SU-DHL-6 (cell line): ENCODE measurements around the gene GIGYF2.

ENCODE experiments used
- H2AFZ ChIP-seq: fragments of 200-600 bp; sonication (generic); 2 replicates; pipeline ENCODE4 v1.6.1; 2014; ENCODE audit warnings: low read depth, mild to moderate bottlenecking, moderate library complexity, mixed read lengths, antibody characterized with exemption, low read length; ENCODE audit not compliant: severe bottlenecking
- H3F3A ChIP-seq: fragments of 200-600 bp; shearing (Covaris generic); 2 replicates; pipeline ENCODE4 v1.6.0; 2016; ENCODE audit warnings: antibody characterized with exemption, mild to moderate bottlenecking; ENCODE audit not compliant: insufficient read depth
- H3K27ac ChIP-seq: fragments of 200-600 bp; sonication (generic); 2 replicates; pipeline ENCODE4 v1.5.1; 2016; ENCODE audit warnings: low read depth, mild to moderate bottlenecking, low read length, moderate library complexity, mixed read lengths
- H3K27me3 ChIP-seq: fragments of 200-600 bp; sonication (generic), shearing (Covaris generic); 2 replicates; pipeline ENCODE4 v1.6.0; 2014; ENCODE audit warnings: mild to moderate bottlenecking, low read length
- H3K36me3 ChIP-seq: fragments of 200-600 bp; sonication (generic); 2 replicates; pipeline ENCODE4 v1.6.1; 2014; ENCODE audit warnings: mild to moderate bottlenecking, low read length, mixed read lengths
- H3K4me2 ChIP-seq: fragments of 300-600, 200-600 bp; shearing (Covaris generic), sonication (generic); 2 replicates; pipeline ENCODE4 v1.6.0; 2014; ENCODE audit warnings: low read length, low read depth, mild to moderate bottlenecking; ENCODE audit not compliant: poor library complexity, severe bottlenecking
- H3K4me3 ChIP-seq: fragments of 200-600 bp; sonication (generic); 2 replicates; pipeline ENCODE4 v1.5.1; 2014; ENCODE audit warnings: antibody characterized with exemption, low read length, mild to moderate bottlenecking, mixed read lengths; ENCODE audit not compliant: insufficient read depth, poor library complexity, severe bottlenecking
- H3K79me2 ChIP-seq: fragments of 200-600 bp; sonication (generic); 2 replicates; pipeline ENCODE4 v1.6.1; 2014; ENCODE audit warnings: mild to moderate bottlenecking, low read length, moderate library complexity; ENCODE audit not compliant: insufficient read depth
- H3K9ac ChIP-seq: fragments of 200-600 bp; sonication (generic); 2 replicates; pipeline ENCODE4 v1.7.0; 2014; ENCODE audit warnings: mild to moderate bottlenecking, low read length
- H3K9me2 ChIP-seq: fragments of 200-600 bp; sonication (generic); replicated peaks from 2 replicates; pipeline ENCODE4 v1.6.1; 2014; ENCODE audit warnings: low read length; ENCODE audit not compliant: insufficient read depth
- H3K9me3 ChIP-seq: fragments of 200-600 bp; sonication (generic); 2 replicates; pipeline ENCODE4 v1.6.1; 2014; ENCODE audit warnings: low read length, mixed read lengths; ENCODE audit not compliant: insufficient read depth
- H4K20me1 ChIP-seq: fragments of 200-600 bp; sonication (generic); 2 replicates; pipeline ENCODE4 v1.6.1; 2014; ENCODE audit warnings: low read depth, mild to moderate bottlenecking, antibody characterized with exemption, low read length, moderate library complexity, mixed read lengths
- CTCF ChIP-seq: fragments of 200-600 bp; sonication (generic); IDR thresholded peaks from one replicate; pipeline ENCODE4 v1.5.1; 2017; ENCODE audit warnings: antibody characterized with exemption, mild to moderate bottlenecking, low read length, moderate library complexity; ENCODE audit not compliant: insufficient read depth, poor library complexity, severe bottlenecking
- EZH2phosphoT487 ChIP-seq: fragments of 200-600 bp; sonication (generic), shearing (Covaris generic); conservative IDR thresholded peaks from 2 replicates; pipeline ENCODE4 v1.6.1; 2018; ENCODE audit warnings: mild to moderate bottlenecking, antibody characterized with exemption, low read length, moderate library complexity, mixed read lengths

GIGYF2 gene

DNA sequence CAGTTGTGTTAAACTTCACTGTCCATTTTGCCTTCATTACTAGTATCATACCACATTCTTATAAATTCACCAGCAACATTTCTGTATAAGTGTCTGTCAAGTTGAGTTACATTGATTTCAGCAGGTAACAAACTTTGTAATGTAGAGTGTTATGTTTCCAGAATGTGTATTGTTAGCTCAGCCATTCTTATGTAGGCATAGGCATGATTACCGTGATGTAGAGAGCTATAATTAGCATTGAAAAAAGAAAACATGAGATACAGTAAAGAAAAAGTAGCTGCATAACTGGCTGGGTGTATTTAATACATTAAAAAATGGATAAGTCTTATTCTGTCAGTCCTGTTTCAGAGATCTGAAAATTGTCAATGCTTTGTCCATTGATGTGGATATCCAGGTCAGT, 70.7 kb downstream of the GIGYF2 start:
- Histone ChIP-seq H3K36me3 (0 out of 2 replicates have a peak, but pooled peaks cover 5% of the 10 kb centered on the region), H3K79me2 (no peaks in the 10 kb centered on the region), H3K9me3 (no peaks in the 10 kb centered on the region), H2AFZ (no peak overlapping the region), H3K4me3 (no peak overlapping the region), H3K27ac (no peak overlapping the region), H3K9ac (no peak overlapping the region), H3K27me3 (no peaks in the 10 kb centered on the region), H3K4me2 (no peak overlapping the region), H4K20me1 (no peaks in the 10 kb centered on the region), H3K9me2 (no peaks in the 10 kb centered on the region), H3F3A (no peaks in the 10 kb centered on the region)
- TF ChIP-seq EZH2phosphoT487 (no peak), CTCF (no peak)

DNA sequence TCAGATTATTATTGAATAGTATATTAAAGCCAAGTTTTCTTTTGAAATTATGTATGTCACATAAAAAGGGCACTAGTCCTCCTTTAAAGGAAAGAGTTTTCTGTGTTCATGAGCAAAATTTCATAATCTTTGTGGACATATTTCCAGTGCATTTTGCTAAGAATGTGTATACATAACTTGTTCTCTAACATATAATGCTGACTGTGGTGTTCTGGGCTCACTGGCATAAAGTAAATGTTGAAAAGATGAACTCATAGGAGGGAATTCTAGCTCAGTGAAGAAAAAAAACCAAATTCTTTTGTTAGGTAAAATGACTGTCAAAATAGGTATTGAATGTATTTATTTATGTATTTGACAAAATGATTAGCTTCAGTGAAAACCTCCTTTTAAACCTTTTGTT, 73.1 kb downstream of the GIGYF2 start:
- H3K36me3 ChIP-seq, result peaks cover 6% of the 10 kb centered on the region; the same call in 1 of the 2 replicates
- no peaks in the 10 kb centered on the region for H3K79me2 ChIP-seq
- H3F3A ChIP-seq, result no peaks in the 10 kb centered on the region
- no peak overlapping the region for H3K4me3 ChIP-seq
- no peak for TF ChIP-seq CTCF
- no peak for TF ChIP-seq EZH2phosphoT487
- no peaks in the 10 kb centered on the region for H3K9me2 ChIP-seq
- H3K27ac ChIP-seq, result no peak overlapping the region
- H3K9me3 ChIP-seq, result no peaks in the 10 kb centered on the region
- no peak overlapping the region for H2AFZ ChIP-seq
- no peak overlapping the region for H3K9ac ChIP-seq
- H3K27me3 ChIP-seq, result no peaks in the 10 kb centered on the region
- H3K4me2 ChIP-seq, result no peak overlapping the region
- no peaks in the 10 kb centered on the region for H4K20me1 ChIP-seq

DNA sequence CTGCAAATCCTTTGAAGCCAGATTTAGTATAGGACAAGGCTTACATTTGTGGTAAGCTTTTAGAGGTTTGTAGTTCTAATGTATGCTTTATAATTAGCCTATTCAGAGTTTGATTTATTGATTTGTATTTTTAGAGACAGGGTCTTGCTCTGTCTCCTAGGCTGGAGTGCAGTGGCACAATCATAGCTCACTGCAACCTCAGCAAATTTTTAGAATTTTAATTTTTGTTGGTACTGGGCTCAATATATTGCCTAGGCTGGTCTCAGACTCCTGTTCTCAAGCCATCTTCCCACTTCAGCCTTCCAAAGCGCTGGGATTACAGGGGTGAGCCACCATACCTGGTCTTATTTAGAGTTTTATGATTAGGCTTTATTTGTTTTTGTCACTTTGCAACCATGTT, 74.7 kb downstream of the GIGYF2 start:
- H3K27me3 ChIP-seq, result no peaks in the 10 kb centered on the region
- H3K4me3 ChIP-seq, result no peak overlapping the region
- peaks cover 3% of the 10 kb centered on the region; the same call in 1 of the 2 replicates for H3K36me3 ChIP-seq
- H3K79me2 ChIP-seq, result no peaks in the 10 kb centered on the region
- TF ChIP-seq EZH2phosphoT487 (no peak), CTCF (no peak)
- H3K9me3 ChIP-seq, result no peaks in the 10 kb centered on the region
- no peak overlapping the region for H2AFZ ChIP-seq
- no peaks in the 10 kb centered on the region for H3K9me2 ChIP-seq
- no peak overlapping the region for H3K9ac ChIP-seq
- no peak overlapping the region for H3K27ac ChIP-seq
- H3F3A ChIP-seq, result 0 out of 2 replicates have a peak, but pooled peaks cover 3% of the 10 kb centered on the region
- no peak overlapping the region for H3K4me2 ChIP-seq
- H4K20me1 ChIP-seq, result no peaks in the 10 kb centered on the region
